Keratinocyte (primary cell): ENCODE data around the gene HIVEP2.

Experiments
- EZH2 ChIP-seq: IDR thresholded peaks from one replicate; pipeline ENCODE4 v1.6.1; 2012; ENCODE audit warnings: inconsistent platforms, mild to moderate bottlenecking, low read length, moderate library complexity
- TF ChIP-seq, protein P1 (sequence below), 3 experiments: IDR thresholded peaks in 1 of 3; conservative IDR thresholded peaks in 1 of 3; optimal IDR thresholded peaks in 1 of 3; 2 replicates in 2 of 3; 3 replicates in 1 of 3; pipeline versions ENCODE3 to v1.5.1; 2011; ENCODE audit warnings: low read length in 3 of 3, mild to moderate bottlenecking in 3 of 3, moderate library complexity in 2 of 3, control low read depth in 1 of 3, inconsistent platforms in 1 of 3; ENCODE audit not compliant: insufficient read depth in 2 of 3; ENCODE audit errors: extremely low read depth in 1 of 3

- TF ChIP-seq, protein P1, sequence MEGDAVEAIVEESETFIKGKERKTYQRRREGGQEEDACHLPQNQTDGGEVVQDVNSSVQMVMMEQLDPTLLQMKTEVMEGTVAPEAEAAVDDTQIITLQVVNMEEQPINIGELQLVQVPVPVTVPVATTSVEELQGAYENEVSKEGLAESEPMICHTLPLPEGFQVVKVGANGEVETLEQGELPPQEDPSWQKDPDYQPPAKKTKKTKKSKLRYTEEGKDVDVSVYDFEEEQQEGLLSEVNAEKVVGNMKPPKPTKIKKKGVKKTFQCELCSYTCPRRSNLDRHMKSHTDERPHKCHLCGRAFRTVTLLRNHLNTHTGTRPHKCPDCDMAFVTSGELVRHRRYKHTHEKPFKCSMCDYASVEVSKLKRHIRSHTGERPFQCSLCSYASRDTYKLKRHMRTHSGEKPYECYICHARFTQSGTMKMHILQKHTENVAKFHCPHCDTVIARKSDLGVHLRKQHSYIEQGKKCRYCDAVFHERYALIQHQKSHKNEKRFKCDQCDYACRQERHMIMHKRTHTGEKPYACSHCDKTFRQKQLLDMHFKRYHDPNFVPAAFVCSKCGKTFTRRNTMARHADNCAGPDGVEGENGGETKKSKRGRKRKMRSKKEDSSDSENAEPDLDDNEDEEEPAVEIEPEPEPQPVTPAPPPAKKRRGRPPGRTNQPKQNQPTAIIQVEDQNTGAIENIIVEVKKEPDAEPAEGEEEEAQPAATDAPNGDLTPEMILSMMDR (optimal IDR thresholded peaks at IDR 0.05 in 1 of 3, IDR thresholded peaks at IDR 0.05 in 1 of 3, conservative IDR thresholded peaks at IDR 0.05 in 1 of 3; ENCODE audit: extremely low read depth in 1 of 3, insufficient read depth in 2 of 3, low read length in 3 of 3): no peak
- TF ChIP-seq EZH2: no peak
These were observed 81.0 kb downstream of the HIVEP2 start for GRCh38 chr6:142863981-142864380.
